ENCODE results near the gene UBE2F.

UBE2F gene

DNA sequence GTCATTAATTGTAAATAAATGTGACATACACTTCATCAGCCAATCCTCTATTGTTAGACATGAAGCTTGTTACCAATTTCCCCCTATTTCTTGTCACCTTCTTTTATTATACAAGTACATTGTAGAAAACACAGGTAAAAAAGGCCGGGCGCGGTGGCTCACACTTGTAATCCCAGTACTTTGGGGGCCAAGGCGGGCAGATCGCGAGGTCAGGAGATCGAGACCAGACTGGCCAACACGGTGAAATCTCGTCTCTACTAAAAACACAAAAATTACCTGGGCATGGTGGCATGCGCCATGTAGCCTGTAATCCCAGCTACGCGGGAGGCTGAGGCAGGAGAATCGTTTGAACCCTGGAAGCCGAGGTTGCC lies 42.7 kb upstream of the UBE2F start:
- Histone ChIP-seq H3K4me2 (peak overlapping the region in 5 of 11 experiments; percentile 1 to 84 (median 18); a peak in 8 of 22 replicates), H4K20me1 (no peaks in the 10 kb centered on the region; a peak in 1 of 22 replicates), H3K36me3 (no peaks in the 10 kb centered on the region), H3K27ac (no peak overlapping the region), H3K4me3 (no peak overlapping the region), H3K4me1 (peaks cover 17 to 49% (median 20%) of the 10 kb centered on the region in 10 experiments), H3K9ac (no peak overlapping the region), H3K9me3 (replicated peaks in 1 of 11) (peaks cover 15 to 20% (median 17%) of the 10 kb centered on the region in 11 experiments; a peak in 19 of 22 replicates), H3K27me3 (no peaks in the 10 kb centered on the region)
- no peak for TF ChIP-seq Cebpa-rat (IDR thresholded peaks at IDR 0.05)

GRCh38 chr2:237927135-237927534 lies 39.7 kb upstream of the UBE2F start:
- peaks cover 23 to 39% (median 36%) of the 10 kb centered on the region in 11 experiments for H3K9me3 ChIP-seq (replicated peaks in 1 of 11)
- H3K36me3 ChIP-seq = peaks cover 0 to 6% (median 0%) of the 10 kb centered on the region in 11 experiments; a peak in 1 of 22 replicates
- no peak overlapping the region for H3K4me3 ChIP-seq
- H4K20me1 ChIP-seq = no peaks in the 10 kb centered on the region; a peak in 1 of 22 replicates
- H3K4me1 ChIP-seq = peaks cover 13 to 28% (median 21%) of the 10 kb centered on the region in 10 experiments; a peak in 19 of 20 replicates
- H3K27ac ChIP-seq = no peak overlapping the region
- TF ChIP-seq Cebpa-rat (IDR thresholded peaks at IDR 0.05) = no peak
- no peak overlapping the region for H3K9ac ChIP-seq
- H3K27me3 ChIP-seq = no peaks in the 10 kb centered on the region
- H3K4me2 ChIP-seq = no peak overlapping the region

- Histone ChIP-seq H3K9me3 (replicated peaks in 1 of 11) (peaks cover 23 to 39% (median 36%) of the 10 kb centered on the region in 11 experiments), H3K27me3 (no peaks in the 10 kb centered on the region), H3K36me3 (peaks cover 0 to 6% (median 0%) of the 10 kb centered on the region in 11 experiments; a peak in 1 of 22 replicates), H4K20me1 (no peaks in the 10 kb centered on the region; a peak in 1 of 22 replicates), H3K9ac (no peak overlapping the region), H3K4me1 (peaks cover 6 to 22% (median 17%) of the 10 kb centered on the region in 10 experiments; a peak in 19 of 20 replicates), H3K4me2 (no peak overlapping the region), H3K27ac (no peak overlapping the region), H3K4me3 (no peak overlapping the region)
- TF ChIP-seq Cebpa-rat (IDR thresholded peaks at IDR 0.05) = no peak
Measured at GRCh38 chr2:237927986-237928385, 38.8 kb upstream of the UBE2F start.

DNA sequence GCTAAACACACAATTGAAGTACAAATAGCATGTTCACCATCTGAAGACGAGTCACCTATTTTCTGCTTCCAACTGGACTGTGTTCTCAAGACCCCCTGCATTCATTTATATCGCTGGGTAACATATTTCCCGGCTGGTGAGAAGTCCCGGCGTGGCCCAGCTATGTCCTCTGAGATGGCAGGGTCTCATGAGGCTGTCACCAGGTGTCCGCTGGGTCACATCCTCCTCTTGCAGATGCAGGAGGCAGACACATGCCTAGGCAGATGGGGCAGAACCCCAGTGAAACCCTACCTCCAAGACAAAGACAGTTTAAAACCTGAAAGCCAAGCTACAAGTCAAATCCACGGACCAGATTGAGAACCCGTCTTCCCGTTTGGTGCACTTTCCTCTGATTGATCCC lies 36.8 kb upstream of the UBE2F start:
- TF ChIP-seq Cebpa-rat (IDR thresholded peaks at IDR 0.05) = no peak
- Histone ChIP-seq H3K9me3 (replicated peaks in 1 of 11) (peaks cover 23 to 39% (median 36%) of the 10 kb centered on the region in 11 experiments), H3K27me3 (no peaks in the 10 kb centered on the region), H3K4me1 (peaks cover 3 to 16% (median 12%) of the 10 kb centered on the region in 10 experiments), H4K20me1 (no peaks in the 10 kb centered on the region; a peak in 1 of 22 replicates), H3K4me3 (no peak overlapping the region), H3K27ac (no peak overlapping the region), H3K36me3 (peaks cover 0 to 6% (median 0%) of the 10 kb centered on the region in 11 experiments; a peak in 1 of 22 replicates), H3K9ac (no peak overlapping the region), H3K4me2 (no peak overlapping the region)

DNA sequence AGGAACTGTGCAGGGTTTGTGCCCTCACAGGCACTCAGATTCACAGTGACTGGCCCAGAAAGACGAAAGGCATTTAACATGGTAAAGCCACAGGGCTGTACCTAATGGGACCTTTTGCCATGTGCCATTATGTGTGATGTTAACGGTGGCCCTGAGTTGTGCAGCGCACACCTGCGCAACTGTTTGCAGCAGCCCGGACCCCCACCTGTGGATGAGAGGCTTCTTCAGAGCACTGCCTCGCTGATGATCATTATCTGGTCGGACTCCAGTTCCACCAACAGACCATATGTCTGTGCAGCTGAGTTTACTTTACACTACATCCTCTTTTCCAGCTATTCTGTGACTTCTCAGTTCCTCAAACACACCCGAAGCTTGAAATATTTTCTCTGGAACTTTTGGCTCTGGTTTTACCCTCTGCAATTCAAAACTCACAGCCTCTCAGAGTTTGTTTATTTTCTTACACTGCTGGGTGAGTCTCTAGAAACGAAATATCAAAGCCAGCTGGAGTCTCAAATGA lies 35.6 kb upstream of the UBE2F start:
- Histone ChIP-seq H4K20me1 (no peaks in the 10 kb centered on the region; a peak in 1 of 22 replicates), H3K27me3 (no peaks in the 10 kb centered on the region), H3K27ac (no peak overlapping the region), H3K9me3 (replicated peaks in 1 of 11) (peaks cover 23 to 39% (median 36%) of the 10 kb centered on the region in 11 experiments), H3K4me1 (peaks cover 14 to 28% (median 20%) of the 10 kb centered on the region in 10 experiments), H3K9ac (no peak overlapping the region; a peak in 1 of 22 replicates), H3K4me2 (peak overlapping the region in 5 of 11 experiments; percentile 38 to 76 (median 58); a peak in 10 of 22 replicates), H3K4me3 (no peak overlapping the region), H3K36me3 (peaks cover 0 to 6% (median 0%) of the 10 kb centered on the region in 11 experiments; a peak in 1 of 22 replicates)
- no peak for TF ChIP-seq Cebpa-rat (IDR thresholded peaks at IDR 0.05)

DNA sequence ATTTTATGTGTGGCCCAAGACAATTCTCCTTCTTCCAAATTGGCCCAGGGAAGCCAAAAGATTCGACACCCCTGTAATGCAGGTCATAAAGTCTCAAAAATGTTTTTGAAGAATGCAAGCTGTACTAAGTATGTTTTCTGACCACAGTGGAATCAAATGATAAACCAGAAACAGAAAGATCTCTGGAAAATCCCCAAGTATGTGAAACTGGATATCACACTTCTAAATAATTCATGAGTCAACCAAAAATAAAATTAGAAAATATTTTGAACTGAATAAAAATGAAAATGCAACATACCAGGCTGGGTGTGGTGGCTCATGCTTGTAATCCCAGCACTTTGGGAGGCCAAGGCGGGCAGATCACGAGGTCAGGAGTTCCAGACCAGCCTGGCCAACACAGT lies 34.1 kb upstream of the UBE2F start:
- H3K27me3 ChIP-seq = no peaks in the 10 kb centered on the region
- no peak for TF ChIP-seq Cebpa-rat (IDR thresholded peaks at IDR 0.05)
- H3K27ac ChIP-seq = no peak overlapping the region
- H3K36me3 ChIP-seq = peaks cover 0 to 6% (median 0%) of the 10 kb centered on the region in 11 experiments; a peak in 1 of 22 replicates
- H4K20me1 ChIP-seq = no peaks in the 10 kb centered on the region; a peak in 1 of 22 replicates
- peaks cover 14 to 28% (median 19%) of the 10 kb centered on the region in 10 experiments for H3K4me1 ChIP-seq
- no peak overlapping the region for H3K4me2 ChIP-seq
- H3K9me3 ChIP-seq (replicated peaks in 1 of 11) = peaks cover 18 to 36% (median 32%) of the 10 kb centered on the region in 11 experiments
- no peak overlapping the region for H3K4me3 ChIP-seq
- no peak overlapping the region for H3K9ac ChIP-seq

- Histone ChIP-seq H3K27ac (no peak overlapping the region), H3K4me2 (no peak overlapping the region)
Measured at GRCh38 chr2:237934186-237934585, 32.6 kb upstream of the UBE2F start.

GRCh38 chr2:237935740-237936452 lies 30.9 kb upstream of the UBE2F start:
- Histone ChIP-seq H3K9me3 (replicated peaks in 1 of 11) (peaks cover 0 to 4% (median 2%) of the 10 kb centered on the region in 11 experiments; a peak in 13 of 22 replicates), H3K27ac (no peak overlapping the region), H4K20me1 (no peaks in the 10 kb centered on the region; a peak in 1 of 22 replicates), H3K4me3 (no peak overlapping the region), H3K36me3 (0 out of 22 replicates have a peak, but pooled peaks cover 0 to under 1% (median 0%) of the 10 kb centered on the region in 11 experiments), H3K9ac (no peak overlapping the region), H3K4me2 (peak overlapping the region; percentile 22 to 66 (median 51); a peak in 21 of 22 replicates), H3K4me1 (peaks cover 14 to 27% (median 19%) of the 10 kb centered on the region in 10 experiments), H3K27me3 (no peaks in the 10 kb centered on the region)
- TF ChIP-seq Cebpa-rat (IDR thresholded peaks at IDR 0.05) = 0 out of 22 replicates have a peak, but pooled peaks of 1 of the 11 experiments have one; percentile 12

More at GRCh38 chr2:237934186-237934585, 32.6 kb upstream of the UBE2F start:
- Histone ChIP-seq H3K36me3 (peaks cover 0 to 6% (median 0%) of the 10 kb centered on the region in 11 experiments; a peak in 1 of 22 replicates), H3K4me1 (peaks cover 14 to 28% (median 19%) of the 10 kb centered on the region in 10 experiments), H3K27me3 (no peaks in the 10 kb centered on the region), H4K20me1 (no peaks in the 10 kb centered on the region; a peak in 1 of 22 replicates), H3K9me3 (replicated peaks in 1 of 11) (peaks cover 7 to 22% (median 19%) of the 10 kb centered on the region in 11 experiments; a peak in 20 of 22 replicates), H3K9ac (no peak overlapping the region), H3K4me3 (no peak overlapping the region)
- TF ChIP-seq Cebpa-rat (IDR thresholded peaks at IDR 0.05) = no peak

- H3K27me3 ChIP-seq = no peaks in the 10 kb centered on the region
- no peak overlapping the region for H3K4me2 ChIP-seq
- no peak overlapping the region for H3K9ac ChIP-seq
- peaks cover 12 to 22% (median 16%) of the 10 kb centered on the region in 11 experiments for H3K9me3 ChIP-seq (replicated peaks in 1 of 11)
- peaks cover 0 to 9% (median 0%) of the 10 kb centered on the region in 11 experiments; a peak in 4 of 22 replicates for H3K36me3 ChIP-seq
- H3K4me1 ChIP-seq = peaks cover 9 to 38% (median 24%) of the 10 kb centered on the region in 10 experiments; a peak in 19 of 20 replicates
- no peaks in the 10 kb centered on the region for H4K20me1 ChIP-seq
- H3K4me3 ChIP-seq = no peak overlapping the region
- H3K27ac ChIP-seq = no peak overlapping the region
- no peak for TF ChIP-seq Cebpa-rat (IDR thresholded peaks at IDR 0.05)
Measured at GRCh38 chr2:237939251-237939650, 27.6 kb upstream of the UBE2F start.
